ENCODE results near the gene ASB16.

DNA sequence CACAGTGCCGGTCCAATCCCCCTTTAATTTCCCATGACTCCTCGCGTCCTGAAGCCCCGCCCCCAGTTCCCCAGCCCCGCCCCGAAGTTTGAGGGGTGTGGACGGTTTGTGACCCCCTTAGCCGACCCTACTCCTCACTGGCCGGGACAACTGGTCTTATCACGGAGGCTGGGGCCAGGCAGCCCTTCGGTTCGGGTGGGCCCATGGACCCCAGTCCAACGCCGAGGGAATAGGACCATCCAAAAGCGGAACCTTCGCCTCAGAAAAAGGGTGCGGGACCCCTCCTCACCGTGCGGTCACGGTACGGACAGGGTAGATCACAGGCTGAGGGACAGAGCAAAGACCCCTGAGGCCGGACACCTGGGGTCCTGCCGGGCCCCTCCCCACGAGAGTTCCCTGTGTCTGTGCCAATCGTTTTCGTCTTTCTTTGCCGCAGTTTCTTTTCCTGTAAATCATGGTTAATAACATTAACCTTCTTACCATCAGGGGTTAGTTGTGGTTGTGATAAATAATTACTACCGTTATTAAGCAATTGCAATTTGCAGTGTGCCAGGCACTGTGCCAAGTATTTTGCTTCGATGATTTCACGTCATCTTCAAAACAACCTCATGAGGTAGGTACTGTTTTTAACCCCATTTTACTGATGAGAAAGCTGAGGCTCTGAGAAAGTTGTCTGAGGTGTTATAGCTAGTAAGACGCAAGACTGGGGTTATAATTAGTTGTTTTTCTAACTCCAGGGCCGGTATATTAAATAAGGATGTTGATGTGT is 16.8 kb downstream of the ASB16 start:
- TF ChIP-seq POLR2AphosphoS5 (IDR thresholded peaks at IDR 0.05; ENCODE audit: low read depth, low read length), result peak; percentile 14; the same call in 1 of the 2 replicates
- no peak for TF ChIP-seq POLR2A (IDR thresholded peaks at IDR 0.05; ENCODE audit: low read depth, low read length)
